Karpas-422 (cell line): ENCODE results near the gene ANTXR1. TPM values are rescaled to one million over a fixed set of nuclear protein-coding genes. Genes with fewer than 3 reads are reported as not detected.

Source experiments
- DNase-seq: peaks from one replicate; pipeline ENCODE4 v3.0.0-alpha.2; 2015
- H2AFZ ChIP-seq: fragments of 200-600 bp; sonication (generic); 2 replicates; pipeline ENCODE4 v1.6.1; 2014; ENCODE audit warnings: antibody characterized with exemption, low read length, mixed read lengths
- H3K27ac ChIP-seq: fragments of 200-600 bp; sonication (generic); 2 replicates; pipeline ENCODE4 v1.5.1; 2014; ENCODE audit warnings: mild to moderate bottlenecking, low read length, moderate library complexity
- H3K27me3 ChIP-seq: fragments of 200-600 bp; sonication (generic); 2 replicates; pipeline ENCODE4 v1.6.1; 2014; ENCODE audit warnings: low read length, mixed read lengths
- H3K36me3 ChIP-seq: fragments of 200-600 bp; sonication (generic); 2 replicates; pipeline ENCODE4 v1.6.1; 2014; ENCODE audit warnings: low read length, mixed read lengths; ENCODE audit not compliant: insufficient read depth
- H3K4me1 ChIP-seq: fragments of 200-600 bp; sonication (generic); 2 replicates; pipeline ENCODE4 v1.6.1; 2014; ENCODE audit warnings: mild to moderate bottlenecking, low read length, mixed read lengths
- H3K4me2 ChIP-seq: fragments of 200-600 bp; sonication (generic); 2 replicates; pipeline ENCODE4 v1.6.1; 2014; ENCODE audit warnings: low read length, low read depth, mild to moderate bottlenecking; ENCODE audit not compliant: poor library complexity, severe bottlenecking
- H3K4me3 ChIP-seq: fragments of 200-600 bp; sonication (generic); 2 replicates; pipeline ENCODE4 v1.5.1; 2014; ENCODE audit warnings: mild to moderate bottlenecking, antibody characterized with exemption, low read length, mixed read lengths
- H3K79me2 ChIP-seq: fragments of 200-600 bp; sonication (generic); 2 replicates; pipeline ENCODE4 v1.6.1; 2014; ENCODE audit warnings: mild to moderate bottlenecking, low read length, mixed read lengths
- H3K9ac ChIP-seq: fragments of 200-600 bp; sonication (generic); 2 replicates; pipeline ENCODE4 v1.6.0; 2014; ENCODE audit warnings: low read length
- H3K9me2 ChIP-seq: fragments of 200-600 bp; sonication (generic), shearing (Covaris generic); replicated peaks from 2 replicates; pipeline ENCODE4 v1.6.0; 2014; ENCODE audit warnings: mild to moderate bottlenecking, low read length, moderate library complexity; ENCODE audit not compliant: insufficient read depth
- H3K9me3 ChIP-seq: fragments of 300-700, 200-600 bp; sonication (generic); 2 replicates; pipeline ENCODE4 v1.6.1; 2014; ENCODE audit warnings: low read length, mixed read lengths
- H4K20me1 ChIP-seq: fragments of 200-600 bp; sonication (generic); 2 replicates; pipeline ENCODE4 v1.6.1; 2014; ENCODE audit warnings: mild to moderate bottlenecking, antibody characterized with exemption, low read length, low read depth; ENCODE audit not compliant: insufficient read depth
- total RNA-seq: library from RNA; depleted of rRNA; stranded (reverse); fragments of >200 nt; shearing (Covaris generic); gene quantifications from 2 replicates; pipeline ENCODE4 v1.2.3, GENCODE V29; 2014; ENCODE audit warnings: low replicate concordance

The ANTXR1 gene
- total RNA-seq, 1 experiment from 2014 or later = not detected

- no peak overlapping the region for H3K4me2 ChIP-seq
- no peaks in the 10 kb centered on the region for H3K9me3 ChIP-seq
- no peak overlapping the region for H3K4me3 ChIP-seq
- H3K4me1 ChIP-seq = no peaks in the 10 kb centered on the region
- no peaks in the 10 kb centered on the region for H3K79me2 ChIP-seq
- no peaks in the 10 kb centered on the region for H4K20me1 ChIP-seq
- H3K36me3 ChIP-seq = no peaks in the 10 kb centered on the region
- no peaks in the 10 kb centered on the region for H3K9me2 ChIP-seq
- no peaks in the 10 kb centered on the region for H3K27me3 ChIP-seq
- DNase-seq = no peak
- no peak overlapping the region for H3K9ac ChIP-seq
- no peak overlapping the region for H3K27ac ChIP-seq
- no peak overlapping the region for H2AFZ ChIP-seq
Observed at GRCh38 chr2:69205076-69205475, 192.1 kb downstream of the ANTXR1 start.

- Histone ChIP-seq H3K27ac (no peak overlapping the region), H3K36me3 (no peaks in the 10 kb centered on the region), H4K20me1 (no peaks in the 10 kb centered on the region), H3K9me2 (no peaks in the 10 kb centered on the region), H2AFZ (no peak overlapping the region), H3K9ac (no peak overlapping the region), H3K4me2 (no peak overlapping the region), H3K9me3 (no peaks in the 10 kb centered on the region), H3K4me3 (no peak overlapping the region), H3K27me3 (no peaks in the 10 kb centered on the region), H3K4me1 (no peaks in the 10 kb centered on the region), H3K79me2 (no peaks in the 10 kb centered on the region)
- no peak for DNase-seq
Observed at GRCh38 chr2:69205491-69205890, 192.5 kb downstream of the ANTXR1 start.

GRCh38 chr2:69208023-69208595, 195.1 kb downstream of the ANTXR1 start:
- no peaks in the 10 kb centered on the region for H3K9me3 ChIP-seq
- H4K20me1 ChIP-seq = no peaks in the 10 kb centered on the region
- no peak overlapping the region for H3K4me2 ChIP-seq
- no peaks in the 10 kb centered on the region for H3K4me1 ChIP-seq
- no peak overlapping the region for H2AFZ ChIP-seq
- no peak overlapping the region for H3K9ac ChIP-seq
- no peaks in the 10 kb centered on the region for H3K36me3 ChIP-seq
- no peaks in the 10 kb centered on the region for H3K27me3 ChIP-seq
- no peak overlapping the region for H3K27ac ChIP-seq
- no peaks in the 10 kb centered on the region for H3K9me2 ChIP-seq
- H3K4me3 ChIP-seq = no peak overlapping the region
- DNase-seq = peak; percentile 60
- H3K79me2 ChIP-seq = no peaks in the 10 kb centered on the region

- H3K4me1 ChIP-seq = no peaks in the 10 kb centered on the region
- H3K27ac ChIP-seq = no peak overlapping the region
- no peaks in the 10 kb centered on the region for H3K36me3 ChIP-seq
- H3K9me2 ChIP-seq = no peaks in the 10 kb centered on the region
- no peak overlapping the region for H2AFZ ChIP-seq
- no peak overlapping the region for H3K4me3 ChIP-seq
- DNase-seq = no peak
- H3K79me2 ChIP-seq = no peaks in the 10 kb centered on the region
- H3K9ac ChIP-seq = no peak overlapping the region
- H3K4me2 ChIP-seq = no peak overlapping the region
- no peaks in the 10 kb centered on the region for H3K9me3 ChIP-seq
- H4K20me1 ChIP-seq = no peaks in the 10 kb centered on the region
- H3K27me3 ChIP-seq = no peaks in the 10 kb centered on the region
Observed at GRCh38 chr2:69209482-69209881, 196.5 kb downstream of the ANTXR1 start.

- no peak overlapping the region for H3K27ac ChIP-seq
- no peak overlapping the region for H3K4me2 ChIP-seq
- no peaks in the 10 kb centered on the region for H3K36me3 ChIP-seq
- H4K20me1 ChIP-seq = no peaks in the 10 kb centered on the region
- H3K4me1 ChIP-seq = no peaks in the 10 kb centered on the region
- no peak overlapping the region for H3K4me3 ChIP-seq
- no peaks in the 10 kb centered on the region for H3K9me2 ChIP-seq
- DNase-seq = no peak
- H2AFZ ChIP-seq = no peak overlapping the region
- H3K9ac ChIP-seq = no peak overlapping the region
- no peaks in the 10 kb centered on the region for H3K27me3 ChIP-seq
- H3K9me3 ChIP-seq = no peaks in the 10 kb centered on the region
- H3K79me2 ChIP-seq = no peaks in the 10 kb centered on the region
Observed at GRCh38 chr2:69210385-69210784, 197.4 kb downstream of the ANTXR1 start.

GRCh38 chr2:69211048-69211447, 198.1 kb downstream of the ANTXR1 start:
- H3K9me2 ChIP-seq = no peaks in the 10 kb centered on the region
- H3K4me1 ChIP-seq = no peaks in the 10 kb centered on the region

GRCh38 chr2:69211686-69212085, 198.7 kb downstream of the ANTXR1 start:
- Histone ChIP-seq H3K27ac (no peak overlapping the region), H2AFZ (no peak overlapping the region), H3K4me3 (no peak overlapping the region), H3K27me3 (no peaks in the 10 kb centered on the region), H4K20me1 (no peaks in the 10 kb centered on the region), H3K9ac (no peak overlapping the region), H3K36me3 (no peaks in the 10 kb centered on the region), H3K79me2 (no peaks in the 10 kb centered on the region), H3K9me2 (no peaks in the 10 kb centered on the region), H3K4me2 (no peak overlapping the region), H3K9me3 (no peaks in the 10 kb centered on the region), H3K4me1 (no peaks in the 10 kb centered on the region)
- no peak for DNase-seq

More at GRCh38 chr2:69211048-69211447, 198.1 kb downstream of the ANTXR1 start:
- no peak overlapping the region for H3K4me3 ChIP-seq
- no peaks in the 10 kb centered on the region for H3K27me3 ChIP-seq
- H4K20me1 ChIP-seq = no peaks in the 10 kb centered on the region
- H3K27ac ChIP-seq = no peak overlapping the region
- no peak overlapping the region for H3K9ac ChIP-seq
- no peaks in the 10 kb centered on the region for H3K9me3 ChIP-seq
- no peak overlapping the region for H2AFZ ChIP-seq
- DNase-seq = no peak
- no peaks in the 10 kb centered on the region for H3K79me2 ChIP-seq
- H3K4me2 ChIP-seq = no peak overlapping the region
- H3K36me3 ChIP-seq = no peaks in the 10 kb centered on the region

- Histone ChIP-seq H3K36me3 (no peaks in the 10 kb centered on the region), H3K4me3 (no peak overlapping the region), H3K79me2 (no peaks in the 10 kb centered on the region), H3K9me2 (no peaks in the 10 kb centered on the region), H3K9ac (no peak overlapping the region), H3K4me1 (no peaks in the 10 kb centered on the region), H3K27me3 (no peaks in the 10 kb centered on the region), H3K9me3 (no peaks in the 10 kb centered on the region), H3K4me2 (no peak overlapping the region), H3K27ac (no peak overlapping the region), H2AFZ (no peak overlapping the region), H4K20me1 (no peaks in the 10 kb centered on the region)
- no peak for DNase-seq
Observed at GRCh38 chr2:69212238-69213028, 199.5 kb downstream of the ANTXR1 start.
